GM12874 (cell line): ENCODE measurements around the gene ST8SIA1.

Experiments used
- CTCF ChIP-seq: IDR thresholded peaks from 2 replicates; pipeline ENCODE4 v1.5.1; 2011; ENCODE audit warnings: low read depth, mild to moderate bottlenecking, control low read depth, low read length, moderate library complexity; ENCODE audit not compliant: insufficient read depth

The ST8SIA1 gene

DNA sequence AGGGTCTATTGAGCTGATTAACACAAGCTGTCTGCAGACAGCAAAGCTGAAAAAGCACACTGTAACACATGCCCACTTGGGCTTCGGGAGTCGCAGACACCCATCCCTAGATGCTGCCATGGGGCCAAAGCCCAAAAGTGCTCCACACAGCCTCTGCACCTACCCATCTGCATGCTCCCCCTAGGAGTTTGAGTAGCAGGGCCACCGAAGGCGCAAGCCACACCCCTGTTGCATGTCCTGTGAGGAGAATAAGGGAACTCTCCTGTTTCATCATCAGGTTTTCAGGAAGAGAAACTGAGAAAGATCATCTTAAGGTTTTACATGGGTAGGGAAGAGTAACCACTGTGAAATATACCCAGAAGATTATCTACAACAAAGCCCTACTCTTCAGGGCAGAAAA, 5.6 kb upstream of the ST8SIA1 start:
- no peak for TF ChIP-seq CTCF

GRCh38 chr12:22339691-22340090, 5.2 kb upstream of the ST8SIA1 start:
- TF ChIP-seq CTCF = no peak

GRCh38 chr12:22335794-22336166, 1.3 kb upstream of the ST8SIA1 start:
- TF ChIP-seq CTCF = no peak

GRCh38 chr12:22333713-22334409, 646 bp downstream of the ST8SIA1 start:
- no peak for TF ChIP-seq CTCF

- TF ChIP-seq CTCF = no peak
Measured at GRCh38 chr12:22333186-22333712, 1.3 kb downstream of the ST8SIA1 start.

GRCh38 chr12:22332202-22332601, 2.3 kb downstream of the ST8SIA1 start:
- TF ChIP-seq CTCF = no peak

DNA sequence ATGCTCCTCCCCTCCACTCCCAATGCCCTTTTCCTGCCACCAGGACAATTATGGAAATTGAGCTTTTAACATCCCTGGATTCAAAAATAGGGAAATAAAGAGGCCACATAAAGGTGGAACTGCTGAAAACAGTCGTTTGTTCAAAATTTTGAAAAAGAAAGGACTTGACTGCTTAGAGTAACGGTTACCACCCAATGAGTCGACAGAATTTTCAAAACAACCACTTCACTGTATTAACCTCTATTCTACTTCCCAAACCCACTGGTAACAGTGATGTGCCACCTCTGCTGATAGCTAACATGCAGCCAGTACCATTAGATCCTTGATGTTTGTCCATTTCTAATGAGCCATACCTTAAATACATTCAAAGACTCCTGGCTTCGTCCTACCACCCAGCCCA, 4.9 kb downstream of the ST8SIA1 start:
- no peak for TF ChIP-seq CTCF
